RWPE1 (cell line): ENCODE measurements around the gene CCN5.
A peak's percentile ranks its signal among the peaks of the same experiment; 100 is the strongest.

Source experiments
- CTCF ChIA-PET: fragments of 350-600 bp; sonication (Branson Sonifier 250); formaldehyde crosslinking; extraction: SDS; loops from one replicate; lab custom pipeline; 2021; lab: Yijun Ruan, JAX
- POLR2A ChIA-PET: fragments of 400-600 bp; formaldehyde crosslinking; extraction: SDS; loops from one replicate; lab custom pipeline; 2020; ENCODE audit warnings: antibody characterized with exemption; ENCODE audit not compliant: low non-redundant PET; lab: Yijun Ruan, JAX
- DNase-seq: peaks from one replicate; pipeline ENCODE4 v3.0.0; 2012; ENCODE audit warnings: low spot score
- H3K27ac ChIP-seq: fragments of 450-650 bp; 2 replicates; pipeline ENCODE4 v1.5.1; 2017
- TF ChIP-seq, protein P1 (sequence below): fragments of 450-650 bp; conservative IDR thresholded peaks from 2 replicates; pipeline ENCODE4 v1.5.1; 2017; ENCODE audit warnings: low read depth, mild to moderate bottlenecking

Gene CCN5

DNA sequence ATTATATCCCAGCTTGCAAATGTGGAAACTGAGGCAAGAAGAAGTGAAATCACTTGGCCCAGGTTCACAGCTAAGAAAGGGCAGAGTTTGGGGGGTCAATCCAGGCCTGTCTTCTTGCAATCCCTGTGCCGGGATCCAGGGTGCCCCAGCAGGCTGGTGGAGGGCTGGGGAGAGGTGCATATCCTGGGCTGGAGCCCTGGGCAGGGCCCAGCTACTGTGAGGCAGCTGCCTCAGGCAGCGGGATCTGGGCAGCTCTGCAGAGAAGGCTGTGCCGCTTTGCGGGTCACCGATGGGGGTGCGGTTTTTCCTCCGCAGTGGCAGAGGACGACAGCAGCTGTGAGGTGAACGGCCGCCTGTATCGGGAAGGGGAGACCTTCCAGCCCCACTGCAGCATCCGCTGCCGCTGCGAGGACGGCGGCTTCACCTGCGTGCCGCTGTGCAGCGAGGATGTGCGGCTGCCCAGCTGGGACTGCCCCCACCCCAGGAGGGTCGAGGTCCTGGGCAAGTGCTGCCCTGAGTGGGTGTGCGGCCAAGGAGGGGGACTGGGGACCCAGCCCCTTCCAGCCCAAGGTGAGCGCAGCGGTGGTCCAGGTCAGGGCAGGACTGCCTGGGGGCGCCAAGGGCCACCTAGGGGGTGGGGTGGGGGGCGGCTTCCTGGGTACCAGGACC is 9.4 kb downstream of the CCN5 start:
- no peak overlapping the region for H3K27ac ChIP-seq
- no peak for DNase-seq
- ChIA-PET CTCF (interaction anchor here (0.6 to 1.1 kb wide), 4 partner anchors 8 to 42 kb away, joined by 3 to 4 read pairs (median 3); no protein-coding TSS in a partner anchor), POLR2A (no interaction called here)
- TF ChIP-seq, protein P1, sequence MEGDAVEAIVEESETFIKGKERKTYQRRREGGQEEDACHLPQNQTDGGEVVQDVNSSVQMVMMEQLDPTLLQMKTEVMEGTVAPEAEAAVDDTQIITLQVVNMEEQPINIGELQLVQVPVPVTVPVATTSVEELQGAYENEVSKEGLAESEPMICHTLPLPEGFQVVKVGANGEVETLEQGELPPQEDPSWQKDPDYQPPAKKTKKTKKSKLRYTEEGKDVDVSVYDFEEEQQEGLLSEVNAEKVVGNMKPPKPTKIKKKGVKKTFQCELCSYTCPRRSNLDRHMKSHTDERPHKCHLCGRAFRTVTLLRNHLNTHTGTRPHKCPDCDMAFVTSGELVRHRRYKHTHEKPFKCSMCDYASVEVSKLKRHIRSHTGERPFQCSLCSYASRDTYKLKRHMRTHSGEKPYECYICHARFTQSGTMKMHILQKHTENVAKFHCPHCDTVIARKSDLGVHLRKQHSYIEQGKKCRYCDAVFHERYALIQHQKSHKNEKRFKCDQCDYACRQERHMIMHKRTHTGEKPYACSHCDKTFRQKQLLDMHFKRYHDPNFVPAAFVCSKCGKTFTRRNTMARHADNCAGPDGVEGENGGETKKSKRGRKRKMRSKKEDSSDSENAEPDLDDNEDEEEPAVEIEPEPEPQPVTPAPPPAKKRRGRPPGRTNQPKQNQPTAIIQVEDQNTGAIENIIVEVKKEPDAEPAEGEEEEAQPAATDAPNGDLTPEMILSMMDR = no peak

DNA sequence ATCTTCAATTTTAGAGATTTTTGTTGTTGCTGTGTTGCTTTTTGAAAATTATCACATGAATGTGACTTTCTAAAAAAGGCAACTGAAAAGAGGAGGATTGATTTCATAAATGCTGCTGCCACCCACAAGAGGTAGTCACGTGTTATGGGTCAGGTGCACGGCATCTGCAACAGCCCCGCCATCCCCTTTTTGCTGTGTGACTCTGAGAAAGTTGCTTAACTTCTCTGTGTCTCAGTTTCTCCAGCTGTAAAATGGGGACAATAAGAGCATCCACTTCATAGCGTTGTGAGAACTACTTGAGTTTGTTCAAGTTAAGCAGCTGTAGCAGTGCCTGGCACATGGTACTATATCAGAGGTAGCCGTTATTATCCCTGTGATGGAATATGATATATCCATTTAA is 10.7 kb downstream of the CCN5 start:
- TF ChIP-seq, protein P1 = no peak
- ChIA-PET CTCF (interaction anchor here (1.1 kb wide), 1 partner anchor 43 kb away, joined by 3 read pairs; no protein-coding TSS in a partner anchor), POLR2A (no interaction called here)
- no peak overlapping the region for H3K27ac ChIP-seq
- no peak for DNase-seq

DNA sequence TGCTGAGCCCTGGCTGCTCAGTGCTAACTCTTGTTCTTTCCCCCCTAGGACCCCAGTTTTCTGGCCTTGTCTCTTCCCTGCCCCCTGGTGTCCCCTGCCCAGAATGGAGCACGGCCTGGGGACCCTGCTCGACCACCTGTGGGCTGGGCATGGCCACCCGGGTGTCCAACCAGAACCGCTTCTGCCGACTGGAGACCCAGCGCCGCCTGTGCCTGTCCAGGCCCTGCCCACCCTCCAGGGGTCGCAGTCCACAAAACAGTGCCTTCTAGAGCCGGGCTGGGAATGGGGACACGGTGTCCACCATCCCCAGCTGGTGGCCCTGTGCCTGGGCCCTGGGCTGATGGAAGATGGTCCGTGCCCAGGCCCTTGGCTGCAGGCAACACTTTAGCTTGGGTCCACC is 11.9 kb downstream of the CCN5 start:
- CTCF ChIA-PET = interaction anchor here (0.6 to 1.1 kb wide), 3 partner anchors 9 to 396 kb away, joined by 3 read pairs; no protein-coding TSS in a partner anchor
- POLR2A ChIA-PET = no interaction called here
- TF ChIP-seq, protein P1 = no peak
- DNase-seq = no peak
- H3K27ac ChIP-seq = peak overlapping the region; percentile 2; the same call in 1 of the 2 replicates

DNA sequence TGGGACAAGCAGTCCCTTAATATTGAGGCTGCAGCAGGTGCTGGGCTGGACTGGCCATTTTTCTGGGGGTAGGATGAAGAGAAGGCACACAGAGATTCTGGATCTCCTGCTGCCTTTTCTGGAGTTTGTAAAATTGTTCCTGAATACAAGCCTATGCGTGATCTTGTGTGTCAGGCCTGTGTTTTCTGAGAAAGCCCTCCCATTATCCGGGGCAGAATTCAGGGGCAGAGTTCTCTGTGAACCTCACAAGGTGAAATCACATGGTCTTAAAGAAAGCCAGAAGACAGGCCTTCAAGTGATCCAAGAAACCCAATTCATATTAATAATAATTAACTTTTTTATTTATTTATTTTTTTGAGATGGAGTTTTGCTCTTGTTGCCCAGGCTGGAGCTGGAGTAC is 12.5 kb downstream of the CCN5 start:
- POLR2A ChIA-PET = no interaction called here
- CTCF ChIA-PET = interaction anchor here (0.6 to 0.8 kb wide), 2 partner anchors 10 to 1067 kb away, joined by 3 to 7 read pairs; no protein-coding TSS in a partner anchor
- TF ChIP-seq, protein P1 = no peak
- H3K27ac ChIP-seq = peak overlapping the region; percentile 48
- DNase-seq = no peak

DNA sequence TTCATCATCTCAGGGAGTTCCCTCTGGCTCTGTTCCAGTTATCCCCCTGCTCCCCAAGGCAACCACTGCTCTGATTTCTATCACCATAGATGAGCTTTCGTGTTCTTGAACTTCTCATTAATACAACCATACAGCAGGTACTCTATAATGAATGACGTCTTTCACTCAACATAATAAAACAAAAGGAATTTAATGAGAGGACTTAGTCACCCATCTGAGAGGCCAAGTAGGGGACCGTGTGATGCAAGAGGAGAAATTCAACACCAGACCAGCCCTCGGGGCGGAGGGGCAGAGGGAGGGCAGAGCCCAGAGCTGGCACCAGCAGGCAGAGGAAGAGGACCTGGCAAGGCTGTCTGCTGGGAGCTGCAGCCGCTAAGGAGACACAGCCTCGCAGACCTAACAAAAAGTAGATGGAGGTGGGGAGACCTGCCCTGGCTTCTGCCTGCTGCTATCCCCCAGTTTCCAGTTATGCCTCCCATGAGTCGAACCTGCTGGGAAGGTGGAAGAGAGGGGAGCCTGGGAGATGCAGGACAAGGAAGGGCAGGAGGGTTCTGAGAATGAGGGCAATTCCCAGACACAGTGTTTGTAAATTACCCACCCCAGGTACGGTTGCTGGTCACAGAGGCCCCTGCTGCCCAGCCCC is 13.8 kb downstream of the CCN5 start:
- ChIA-PET CTCF (interaction anchor here (1.0 to 7.7 kb wide), 3 partner anchors 22 to 44 kb away, joined by 3 to 184 read pairs (median 3); no protein-coding TSS in a partner anchor), POLR2A (no interaction called here)
- DNase-seq = peak; percentile 100
- H3K27ac ChIP-seq = peak overlapping the region; percentile 81
- TF ChIP-seq, protein P1 = no peak

DNA sequence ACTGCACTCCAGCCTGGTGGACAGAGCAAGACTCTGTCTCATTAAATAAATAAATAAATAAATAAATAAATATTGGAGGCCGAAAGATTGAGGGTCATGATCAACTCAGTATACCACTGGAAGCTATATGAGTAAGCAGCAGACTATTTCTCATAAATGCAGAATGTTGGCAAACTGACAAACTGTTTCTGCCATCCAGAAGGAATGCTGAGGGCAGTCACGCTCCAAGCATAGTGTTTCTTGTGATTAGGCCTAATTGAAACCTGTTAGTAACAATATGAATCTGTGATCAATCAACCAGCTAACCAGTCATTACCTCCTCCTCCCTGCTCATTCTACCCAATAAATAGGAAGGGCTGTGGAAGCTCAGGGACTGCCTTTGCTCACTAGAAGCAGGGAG is 15.3 kb downstream of the CCN5 start:
- DNase-seq = peak; percentile 80
- ChIA-PET POLR2A (no interaction called here), CTCF (interaction anchor here (0.6 to 7.7 kb wide), 5 partner anchors 9 to 579 kb away, joined by 3 to 184 read pairs (median 3); no protein-coding TSS in a partner anchor)
- TF ChIP-seq, protein P1 = no peak
- peak overlapping the region; percentile 81 for H3K27ac ChIP-seq
